Glomerular endothelial cell (primary cell): ENCODE results near the gene CIB1. TPM values are rescaled to one million over a fixed set of nuclear protein-coding genes. Genes with fewer than 3 reads are reported as not detected.

Experiments used
- DNase-seq: peaks from one replicate; pipeline ENCODE4 v3.0.0-alpha.2; 2011; ENCODE audit warnings: low read depth, low spot score; ENCODE audit errors: extremely low read depth
- total RNA-seq: library from RNA; depleted of rRNA; stranded (reverse); fragments of >200 nt; gene quantifications from 2 replicates; pipeline ENCODE4 v1.2.3, GENCODE V29; 2015

Gene CIB1
- total RNA-seq, 1 donor from 2014 or later, result 44.9 TPM

DNA sequence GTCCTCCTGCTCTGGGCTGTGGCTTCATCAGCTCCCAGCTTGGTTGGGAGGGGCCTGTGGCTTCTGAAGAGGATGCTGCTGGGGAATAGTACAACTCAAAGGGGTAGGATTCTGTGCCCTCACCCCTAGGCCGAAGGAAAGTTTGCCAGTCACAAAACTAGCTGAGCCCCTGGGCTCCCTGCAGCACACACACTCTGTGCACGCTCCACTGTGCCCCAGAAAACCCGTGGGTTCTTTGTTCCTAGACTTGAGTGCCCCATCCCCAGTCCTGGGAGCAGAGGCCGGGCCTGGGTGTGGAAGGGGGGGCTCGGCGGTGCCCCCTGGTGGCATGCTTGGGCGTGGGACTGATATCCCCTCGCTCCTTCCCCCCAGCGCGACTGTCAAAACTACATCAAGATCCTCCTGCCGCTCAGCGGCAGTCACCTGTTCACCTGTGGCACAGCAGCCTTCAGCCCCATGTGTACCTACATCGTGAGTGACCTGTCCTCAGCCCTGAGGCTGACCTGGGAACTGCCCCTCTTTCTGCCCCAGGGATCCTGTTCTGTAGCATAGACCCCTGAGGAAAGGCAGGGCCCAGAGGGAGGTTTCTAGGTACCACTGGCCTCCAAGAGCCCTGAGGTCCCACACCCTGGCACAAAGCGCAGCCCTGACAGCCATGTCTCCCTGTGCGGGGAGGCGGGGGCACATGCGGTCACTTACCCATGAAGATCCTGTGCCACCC, 14.2 kb downstream of the CIB1 start:
- DNase-seq, result no peak

DNA sequence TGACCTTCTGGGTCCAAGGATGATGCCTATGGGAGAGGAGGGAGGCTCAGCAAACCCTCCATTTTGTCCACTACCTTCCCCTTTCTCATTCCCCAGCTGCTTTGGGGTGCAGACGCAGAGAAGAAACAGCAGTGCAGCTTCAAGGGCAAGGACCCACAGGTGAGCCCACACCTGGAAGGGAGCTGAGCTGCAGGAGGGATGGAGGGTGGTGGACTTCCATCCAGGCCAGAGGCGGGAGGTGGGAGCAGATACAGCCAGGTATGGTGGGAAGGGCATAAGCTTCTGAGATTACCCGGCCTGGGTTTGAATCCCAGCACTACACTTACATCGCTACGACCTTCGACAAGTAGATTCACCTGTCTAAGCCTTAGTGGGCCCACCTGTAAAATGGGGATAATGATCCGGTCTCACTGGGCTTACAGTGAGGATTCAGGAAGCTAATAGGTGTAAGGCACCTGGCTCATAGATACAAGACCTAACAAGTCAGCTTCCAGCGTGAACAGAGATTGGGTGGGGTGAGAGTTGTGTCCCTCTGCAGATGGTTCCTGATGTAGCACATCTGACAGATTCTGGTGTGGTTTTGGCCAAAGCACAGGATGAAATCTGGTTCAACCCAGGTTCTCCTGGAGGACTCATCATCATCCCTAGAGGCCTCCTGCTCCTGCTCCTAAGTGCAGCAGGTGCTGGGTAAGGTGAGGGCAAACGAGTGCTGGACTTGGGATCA, 15.9 kb downstream of the CIB1 start:
- no peak for DNase-seq

DNA sequence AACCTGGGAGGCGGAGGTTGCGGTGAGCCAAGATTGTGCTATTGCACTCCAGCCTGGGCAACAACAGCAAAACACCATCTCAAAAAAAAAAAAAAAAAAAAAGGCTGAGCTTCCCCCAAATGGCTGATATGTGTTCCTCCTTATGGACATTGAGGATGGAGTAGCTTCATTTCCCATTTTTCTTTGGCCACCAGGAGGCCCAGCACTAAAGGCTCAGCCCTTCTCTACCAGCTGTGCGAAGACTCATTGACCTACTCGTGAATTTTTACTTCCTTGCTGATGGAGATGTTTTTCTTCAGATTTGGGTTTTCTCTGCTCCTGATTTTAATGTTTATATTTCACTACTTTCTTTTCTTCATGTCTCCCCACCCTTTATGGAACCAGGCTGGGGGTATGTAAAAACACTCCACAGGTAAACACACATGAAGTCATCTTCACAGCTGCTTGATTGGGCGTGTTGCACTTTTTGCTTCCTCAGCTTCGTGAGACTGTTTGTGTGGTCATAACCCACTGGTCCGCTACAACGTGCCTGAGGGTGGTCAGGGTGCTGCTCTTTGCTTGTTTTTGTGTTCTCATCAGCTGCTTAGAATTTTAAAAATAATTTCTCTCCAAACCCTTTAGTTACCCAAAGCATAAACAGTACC, 19.1 kb downstream of the CIB1 start:
- no peak for DNase-seq

DNA sequence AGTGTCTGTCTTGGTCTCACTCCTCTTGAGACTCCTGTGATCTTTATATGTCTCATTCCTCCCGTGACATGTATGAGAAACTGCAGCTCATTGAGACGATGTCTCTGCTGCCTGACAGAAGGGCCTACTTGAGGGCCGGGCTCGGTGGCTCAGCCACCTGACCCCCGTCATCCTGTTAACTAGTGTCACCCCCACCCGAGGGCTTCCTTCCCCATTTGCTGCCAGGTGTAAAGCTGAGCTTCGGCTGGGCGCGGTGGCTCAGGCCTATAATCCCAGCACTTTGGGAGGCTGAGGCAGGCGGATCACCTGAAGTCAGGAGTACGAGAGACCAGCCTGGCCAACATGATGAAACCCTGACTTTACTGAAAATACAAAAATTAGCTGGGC, 19.9 kb downstream of the CIB1 start:
- no peak for DNase-seq

DNA sequence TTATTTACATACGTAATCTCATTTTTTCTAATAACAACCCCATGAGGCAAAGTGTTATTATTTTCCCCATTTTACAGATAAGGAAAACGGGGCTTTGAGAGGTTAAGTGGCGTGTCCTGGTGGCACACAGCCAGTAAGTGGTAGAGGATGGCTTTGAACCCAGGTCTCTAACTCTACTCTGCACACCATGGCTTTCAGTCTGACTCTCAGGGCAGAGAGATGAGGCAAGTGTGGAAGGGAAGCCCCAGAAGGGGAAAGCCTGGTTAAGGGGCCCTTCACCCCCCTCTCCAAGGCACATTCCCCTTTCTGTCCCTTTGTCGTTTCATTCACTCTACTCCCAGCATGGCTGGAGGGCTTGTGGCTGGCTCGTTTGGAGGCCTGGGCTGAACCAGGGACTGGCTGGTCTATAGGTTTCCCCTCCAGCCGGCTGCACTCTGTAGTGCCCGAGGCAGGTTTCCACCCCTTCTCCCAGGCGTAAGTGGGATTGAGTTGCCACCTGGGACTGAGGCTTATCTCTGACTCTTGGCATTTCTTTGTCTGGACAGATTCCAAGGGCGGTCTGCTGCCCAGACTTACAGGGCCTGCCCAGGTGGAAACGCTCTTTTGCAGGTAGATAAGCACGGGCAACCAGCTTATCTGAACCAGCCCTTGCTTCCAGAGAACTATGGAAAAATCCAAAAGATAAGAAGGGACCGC, 20.5 kb downstream of the CIB1 start:
- no peak for DNase-seq

DNA sequence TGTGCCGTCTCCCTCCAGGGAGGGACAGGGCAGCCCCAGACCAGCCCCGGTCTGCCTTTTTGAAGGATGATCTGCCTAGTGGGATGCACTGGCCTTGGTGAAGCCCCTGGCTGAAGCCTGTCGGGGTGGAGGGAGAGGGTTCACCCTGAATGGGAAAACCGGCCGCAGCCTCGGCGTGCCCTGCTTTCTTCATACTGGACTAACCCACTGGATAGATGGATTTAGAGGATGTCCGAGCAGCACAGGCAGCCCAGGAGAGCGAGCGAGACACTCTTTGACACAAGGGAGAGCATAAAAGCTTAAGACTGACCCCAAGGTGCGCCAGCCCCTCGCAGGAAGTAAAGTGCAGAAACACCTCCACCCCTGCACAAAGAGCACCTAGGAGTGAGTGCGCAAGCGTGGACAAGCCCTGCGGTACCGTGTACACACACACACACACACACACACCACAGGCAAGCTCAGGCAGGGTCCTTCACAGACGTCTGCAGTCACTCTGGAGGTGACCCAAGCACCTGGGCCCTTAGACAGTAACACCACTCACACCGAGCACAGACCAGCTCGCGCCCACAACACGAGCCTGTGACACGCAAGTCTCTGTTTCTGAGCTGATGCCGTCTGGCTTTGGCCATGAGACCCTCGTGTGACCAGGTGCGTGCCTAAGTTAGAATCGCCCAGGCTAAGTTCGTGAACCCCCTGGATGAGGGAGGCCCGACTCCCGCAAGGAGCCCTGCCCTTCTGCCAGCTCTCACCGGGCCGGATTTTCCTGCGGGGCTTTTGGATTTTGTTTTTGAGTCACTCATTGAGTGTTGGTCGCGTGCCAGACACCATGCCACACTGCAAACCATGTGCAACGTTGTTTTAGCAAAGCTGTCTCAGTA, 21.3 kb downstream of the CIB1 start:
- no peak for DNase-seq

DNA sequence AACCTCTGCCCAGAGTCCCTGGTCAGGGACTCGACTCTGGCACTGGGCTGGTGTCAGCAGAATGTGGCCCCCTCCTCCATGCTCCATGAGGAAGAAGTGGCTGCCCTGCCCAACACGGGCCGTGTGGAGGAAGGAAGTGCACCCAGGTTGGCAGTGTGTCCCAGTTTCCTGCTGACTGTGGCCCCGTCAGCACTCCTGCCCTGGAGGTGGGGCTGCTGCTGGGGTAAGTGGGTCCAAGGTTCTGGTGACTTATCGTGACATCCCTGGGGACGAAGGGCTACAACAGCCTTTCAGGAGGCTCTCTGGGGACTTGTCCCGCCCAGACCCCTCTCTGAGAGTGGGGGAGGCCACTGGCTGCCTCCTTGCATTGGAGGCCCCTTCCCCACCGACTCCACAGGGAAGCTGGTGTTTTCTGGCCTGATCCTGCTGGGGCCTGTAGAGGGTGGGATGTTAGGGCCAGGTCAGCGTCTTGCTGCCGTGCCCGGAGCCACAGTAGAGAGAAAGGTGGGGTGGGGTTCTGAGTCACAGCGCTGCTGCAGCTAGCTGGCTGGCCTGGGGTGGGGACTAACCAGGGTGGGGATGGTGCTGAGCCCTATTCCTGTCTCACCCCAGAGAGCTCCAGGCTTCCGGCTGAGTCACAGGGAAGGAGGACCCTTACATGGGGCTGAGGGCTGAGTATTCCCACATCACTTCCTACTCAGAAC, 22.1 kb downstream of the CIB1 start:
- no peak for DNase-seq

DNA sequence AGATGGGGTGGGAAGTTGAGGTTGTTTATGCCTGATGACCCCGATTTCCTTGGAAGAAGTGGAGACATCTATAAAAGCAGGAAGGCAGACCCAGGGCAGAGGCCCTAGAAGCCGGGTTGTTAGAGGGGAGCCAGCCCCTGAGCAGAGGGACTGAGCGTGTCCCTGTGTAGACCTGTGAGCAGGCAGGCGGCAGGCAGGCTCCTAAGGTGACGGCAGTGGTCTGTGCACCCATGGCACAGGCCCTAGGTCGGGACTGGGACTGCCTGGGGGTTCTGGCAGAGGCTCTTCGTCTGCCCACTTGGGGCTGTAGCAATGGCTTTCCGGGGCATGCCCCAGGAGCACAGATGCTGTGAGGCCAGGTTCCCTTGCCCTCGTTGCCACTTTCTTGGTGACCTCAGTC, 22.7 kb downstream of the CIB1 start:
- no peak for DNase-seq

DNA sequence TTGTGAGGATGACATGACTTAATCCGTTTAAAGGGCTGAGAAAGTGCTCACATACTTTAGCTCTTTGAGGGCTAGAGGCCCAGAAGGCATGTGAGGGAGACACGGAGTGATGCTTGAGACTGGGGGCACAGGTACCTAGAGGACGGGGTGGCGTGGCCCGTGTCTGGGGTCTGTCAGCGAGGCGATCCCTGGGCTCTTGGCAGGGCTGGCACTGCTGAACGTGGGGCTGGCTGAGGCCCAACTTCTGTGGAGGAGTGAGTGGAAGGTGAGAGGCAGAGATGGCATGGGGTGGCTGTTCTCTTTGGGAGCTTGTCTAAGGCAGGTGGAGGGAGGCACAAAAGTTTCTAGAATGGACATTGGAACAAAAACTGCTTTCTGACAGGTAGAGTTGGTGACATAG, 23.1 kb downstream of the CIB1 start:
- no peak for DNase-seq

DNA sequence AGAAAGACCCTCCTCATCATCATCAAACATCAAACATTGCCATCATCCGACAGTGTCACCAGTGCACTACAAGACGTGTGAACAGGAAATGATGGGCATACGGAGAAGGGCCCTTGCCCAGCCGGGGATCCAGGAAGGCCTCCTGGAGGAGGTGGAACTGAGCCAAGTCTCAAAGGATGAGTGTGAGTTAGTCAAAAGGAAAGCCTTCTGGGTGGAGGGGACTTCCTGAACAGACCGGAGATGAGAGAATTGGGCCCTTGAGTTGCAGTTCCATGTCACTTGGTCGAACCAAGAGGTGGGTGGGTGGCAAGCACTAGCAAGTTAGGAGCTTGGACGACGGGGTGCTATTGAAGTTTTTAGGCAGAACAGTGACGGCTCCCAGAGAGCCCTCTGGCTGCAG, 24.1 kb downstream of the CIB1 start:
- no peak for DNase-seq

DNA sequence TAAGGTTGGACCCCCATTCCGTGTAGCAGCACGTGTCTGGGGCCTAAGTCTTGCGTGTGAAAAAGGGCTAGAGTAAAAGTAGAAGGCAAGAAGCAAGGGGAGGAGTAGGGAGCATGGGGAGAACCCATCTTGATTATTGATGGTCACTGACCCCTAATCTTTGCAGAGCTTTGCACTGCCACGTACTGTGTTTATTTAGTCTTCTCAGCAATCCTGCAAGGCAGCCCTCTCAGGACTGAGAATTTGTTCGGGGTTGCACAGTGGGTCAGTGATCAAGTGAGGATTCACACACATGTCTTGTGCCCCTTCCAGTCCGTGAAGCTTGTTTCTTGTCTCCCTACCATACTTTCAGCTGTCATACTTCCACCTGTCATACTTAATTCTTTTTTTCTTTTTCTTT, 25.4 kb downstream of the CIB1 start:
- DNase-seq, result no peak

DNA sequence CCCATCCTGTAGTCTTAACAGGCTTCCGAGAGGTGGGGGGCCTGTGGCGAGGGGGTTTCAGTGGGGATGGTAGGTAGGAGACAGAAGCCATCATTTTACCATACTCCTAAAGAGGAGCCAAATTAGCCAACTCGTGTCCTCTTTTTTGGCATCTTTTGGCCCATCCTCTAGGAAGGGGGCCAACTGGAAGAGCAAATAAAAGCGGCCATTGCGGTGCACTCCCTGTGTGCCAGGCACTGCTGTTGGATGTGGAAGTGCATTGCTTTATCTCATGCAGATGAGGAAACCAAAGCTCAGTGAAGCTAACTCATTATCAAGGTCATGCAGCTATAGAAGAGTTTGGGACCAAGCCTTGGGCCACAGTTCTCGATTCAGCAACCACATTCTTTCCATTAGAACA, 26.5 kb downstream of the CIB1 start:
- DNase-seq, result no peak

DNA sequence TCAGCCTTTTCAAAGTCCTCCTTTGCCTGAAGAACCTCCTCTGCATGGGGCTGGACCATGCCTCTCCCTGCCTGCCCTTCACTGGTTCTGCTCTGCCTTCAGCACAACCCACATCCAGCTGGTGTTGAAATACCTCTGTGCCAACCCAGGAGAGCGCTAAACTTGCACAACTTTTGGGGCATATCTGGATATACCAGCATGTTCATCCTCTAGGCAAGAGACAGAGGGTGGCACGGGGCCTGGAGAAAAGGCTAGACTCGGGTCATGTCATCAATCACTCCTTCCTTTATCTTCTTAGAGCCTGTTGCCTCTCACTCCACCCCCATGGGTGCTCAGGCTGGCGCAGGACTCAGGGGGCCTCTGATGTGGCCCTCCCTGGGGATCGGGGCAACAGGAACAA, 27.9 kb downstream of the CIB1 start:
- DNase-seq, result no peak

DNA sequence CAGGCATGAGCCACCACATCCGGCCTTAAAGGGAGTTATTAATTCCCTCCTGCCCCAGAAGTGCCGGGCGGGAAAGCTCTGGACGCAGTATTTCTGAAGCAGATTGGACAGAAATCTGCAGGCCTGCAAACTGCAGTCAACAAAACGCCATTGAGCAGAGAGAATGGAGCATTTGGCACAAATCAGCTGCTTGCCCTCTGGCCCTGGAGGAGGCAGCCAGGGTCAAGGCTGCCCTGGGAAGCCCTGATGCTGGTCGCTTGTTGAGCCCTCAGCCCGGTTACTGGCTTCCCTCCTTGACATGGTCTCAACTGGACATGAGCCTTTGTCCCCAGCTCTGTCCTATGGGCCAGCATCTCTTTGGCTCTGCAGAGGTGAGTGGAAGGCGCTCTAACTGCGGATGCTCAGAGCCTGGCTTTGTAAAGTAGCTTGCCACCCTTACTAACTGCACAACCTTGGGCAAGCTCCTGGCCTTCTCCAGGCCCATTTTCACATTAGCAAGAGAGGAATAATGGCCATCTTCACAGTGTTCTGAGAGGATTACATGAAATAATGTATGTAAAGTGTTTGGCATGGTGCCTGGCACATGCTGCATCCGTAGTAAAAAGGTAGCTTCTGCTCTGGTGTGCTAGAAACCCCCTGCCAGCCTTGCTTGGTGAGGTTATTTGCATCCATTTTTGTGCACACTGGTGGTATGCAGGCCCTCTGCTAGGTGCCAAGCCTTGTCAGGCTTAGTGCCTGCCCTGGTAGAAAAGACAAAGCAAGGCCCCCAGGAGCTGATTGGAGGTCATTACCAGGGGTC, 28.5 kb downstream of the CIB1 start:
- no peak for DNase-seq

DNA sequence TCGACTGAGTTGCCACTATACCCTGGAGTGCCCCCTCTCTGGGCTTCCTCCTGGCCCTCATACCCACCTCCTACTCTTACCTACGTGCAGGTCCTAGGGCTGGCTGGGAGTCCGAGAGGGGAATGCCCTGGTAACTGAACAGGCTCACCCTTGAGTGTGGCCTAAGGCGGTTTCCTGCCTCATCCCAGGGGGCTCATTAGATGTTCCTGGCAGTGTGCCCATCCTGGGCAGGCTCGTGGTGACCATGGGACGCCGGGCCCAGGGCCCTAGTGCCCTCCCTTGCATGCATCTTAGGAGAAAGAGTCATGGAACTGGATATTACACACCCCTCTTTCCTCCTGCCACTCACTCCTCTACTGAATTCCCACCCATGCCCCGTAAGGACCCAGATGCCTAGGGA, 29.8 kb downstream of the CIB1 start:
- no peak for DNase-seq

DNA sequence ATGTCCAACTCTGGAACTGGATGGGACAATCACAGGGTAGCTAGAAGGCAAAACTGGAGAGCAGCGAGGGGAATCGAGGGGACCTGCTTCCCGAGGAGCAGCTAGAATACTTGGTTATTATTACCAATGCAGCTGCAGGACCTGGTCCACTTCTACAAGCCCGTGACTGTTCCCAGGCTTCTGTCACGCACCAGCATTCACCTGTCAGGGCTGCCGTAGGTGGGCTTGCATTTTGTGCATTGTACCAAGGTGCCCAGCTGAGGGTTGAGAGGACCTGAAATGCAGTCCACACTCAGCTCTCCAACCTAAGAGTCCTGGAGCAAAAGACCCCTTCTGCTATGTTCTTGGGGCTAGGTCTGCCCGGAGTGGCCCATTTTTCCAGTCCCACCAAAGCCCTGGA, 30.3 kb downstream of the CIB1 start:
- no peak for DNase-seq

DNA sequence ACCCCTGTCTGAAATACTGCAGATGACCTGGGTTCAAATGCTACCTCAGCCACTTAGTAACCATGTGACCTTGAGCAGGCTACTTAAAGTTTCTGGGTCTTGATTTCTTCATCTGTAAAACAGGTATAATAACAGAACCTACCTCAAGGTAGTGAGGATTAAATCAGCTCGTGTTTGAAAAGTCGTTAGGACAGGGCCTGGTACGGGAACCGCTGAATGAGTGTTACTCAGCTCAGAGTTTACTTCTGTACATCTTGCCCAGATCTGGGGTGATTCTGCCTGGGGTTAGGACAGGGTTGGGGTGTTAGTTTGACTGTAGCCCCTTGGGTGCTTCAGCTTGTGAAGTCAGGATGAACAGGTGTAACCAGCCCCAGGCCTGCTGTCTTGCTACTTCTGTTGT, 30.8 kb downstream of the CIB1 start:
- DNase-seq, result no peak

DNA sequence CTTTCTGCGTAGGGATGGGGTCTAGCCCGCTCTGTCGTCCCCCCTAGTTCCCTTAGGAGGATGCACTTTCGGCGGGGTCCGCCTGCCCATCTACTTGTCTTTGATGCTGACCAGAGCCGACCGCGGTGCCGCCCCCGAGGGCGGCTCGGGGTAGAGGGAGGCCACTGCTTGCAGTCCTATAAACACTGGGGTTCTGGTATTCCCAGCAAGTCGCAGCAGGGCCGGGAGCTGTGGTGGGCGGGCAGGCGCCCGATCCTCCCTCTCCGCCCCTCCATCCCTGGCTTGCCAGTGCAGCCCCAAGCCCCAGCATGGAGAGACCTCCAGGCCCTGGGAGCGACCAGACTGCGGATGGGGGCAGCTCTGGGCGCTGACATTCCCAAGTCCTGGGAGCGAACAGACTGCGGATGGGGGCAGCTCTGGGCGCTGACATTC, 31.8 kb downstream of the CIB1 start:
- no peak for DNase-seq
